Spinal cord (tissue), 10 donors: ENCODE measurements around the gene KMT2D. TPM values are rescaled to one million over a fixed set of nuclear protein-coding genes. Genes with fewer than 3 reads are reported as not detected.

ENCODE experiments used
- DNase-seq, 6 donors: peaks; one replicate each; pipeline versions ENCODE4 v3.0.0 to v3.0.0-alpha.2; 2013 to 2015; ENCODE audit warnings: low spot score in 6 of 6, low read depth in 4 of 6
- H3K27ac ChIP-seq: one replicate; pipeline ENCODE4 v1.5.1; 2013; ENCODE audit warnings: low read depth, low read length, control low read depth
- H3K27me3 ChIP-seq: one replicate; pipeline ENCODE4 v1.6.1; 2013; ENCODE audit warnings: low read length; ENCODE audit not compliant: control insufficient read depth, insufficient read depth
- H3K36me3 ChIP-seq: one replicate; pipeline ENCODE4 v1.6.1; 2013; ENCODE audit warnings: low read length; ENCODE audit not compliant: control insufficient read depth, insufficient read depth
- H3K4me1 ChIP-seq: one replicate; pipeline ENCODE4 v1.6.1; 2013; ENCODE audit warnings: low read length; ENCODE audit not compliant: control insufficient read depth, insufficient read depth
- H3K4me3 ChIP-seq: one replicate; pipeline ENCODE4 v1.5.1; 2013; ENCODE audit warnings: low read depth, low read length, control low read depth
- H3K9me3 ChIP-seq: one replicate; pipeline ENCODE4 v1.6.1; 2013; ENCODE audit warnings: low read length; ENCODE audit not compliant: control insufficient read depth, insufficient read depth
- WGBS: methylation state at CpG from one replicate; pipeline ENCODE4 v1.1.5; 2013; ENCODE audit warnings: missing lambda C conversion rate; ENCODE audit not compliant: insufficient coverage; 5-methylcytosine and 5-hydroxymethylcytosine counted together
- polyA plus RNA-seq, 2 donors: library from polyadenylated mRNA; unstranded; fragments of 120-200 nt; gene quantifications; one replicate each; pipeline ENCODE4 v1.2.1, GENCODE V29; 2013; ENCODE audit not compliant: insufficient read length in 2 of 2
- total RNA-seq, 2 donors: library from RNA; depleted of rRNA in 1 of 2; stranded (reverse); fragments of 120-200 nt in 1 of 2; fragments of >200 nt in 1 of 2; gene quantifications; one replicate each; pipeline versions ENCODE4 v1.2.3 to v1.2.4, GENCODE V29; 2013 to 2014
- donor health status: healthy.

Gene KMT2D
- total and polyA plus RNA-seq, 4 donors, result 27.2 to 43.2 (median 40.6) TPM

- WGBS, result 85% methylated on average over 9 of the region's 11 CpGs
- peaks cover 12% of the 10 kb centered on the region for H3K4me1 ChIP-seq
- no peak for DNase-seq
- no peak overlapping the region for H3K4me3 ChIP-seq
- no peak overlapping the region for H3K27ac ChIP-seq
- H3K27me3 ChIP-seq, result no peaks in the 10 kb centered on the region
- H3K36me3 ChIP-seq, result peaks cover 54% of the 10 kb centered on the region
- H3K9me3 ChIP-seq, result no peaks in the 10 kb centered on the region
These were observed 39.2 kb downstream of the KMT2D start for GRCh38 chr12:49021292-49021915.

GRCh38 chr12:49020441-49020840 lies 40.2 kb downstream of the KMT2D start:
- peaks cover 46% of the 10 kb centered on the region for H3K36me3 ChIP-seq
- no peak overlapping the region for H3K27ac ChIP-seq
- H3K9me3 ChIP-seq, result no peaks in the 10 kb centered on the region
- no peak overlapping the region for H3K4me3 ChIP-seq
- WGBS, result no CpG with 5 or more reads among the region's 6 CpGs
- no peak for DNase-seq
- H3K27me3 ChIP-seq, result no peaks in the 10 kb centered on the region
- H3K4me1 ChIP-seq, result peaks cover 12% of the 10 kb centered on the region

GRCh38 chr12:49019443-49020324 lies 40.9 kb downstream of the KMT2D start:
- H3K4me3 ChIP-seq, result no peak overlapping the region

GRCh38 chr12:49019120-49019430 lies 41.5 kb downstream of the KMT2D start:
- no peak for DNase-seq
- peak overlapping the region; percentile 75 for H3K4me3 ChIP-seq
- peak overlapping the region; percentile 97 for H3K27ac ChIP-seq
- WGBS, result no CpG with 5 or more reads among the region's 8 CpGs
- H3K4me1 ChIP-seq, result peaks cover 12% of the 10 kb centered on the region
- no peaks in the 10 kb centered on the region for H3K27me3 ChIP-seq
- no peaks in the 10 kb centered on the region for H3K9me3 ChIP-seq
- peaks cover 34% of the 10 kb centered on the region for H3K36me3 ChIP-seq

More at GRCh38 chr12:49019443-49020324, 40.9 kb downstream of the KMT2D start:
- Histone ChIP-seq H3K27me3 (no peaks in the 10 kb centered on the region), H3K36me3 (peaks cover 40% of the 10 kb centered on the region), H3K27ac (peak overlapping the region; percentile 97), H3K4me1 (peaks cover 12% of the 10 kb centered on the region), H3K9me3 (no peaks in the 10 kb centered on the region)
- DNase-seq, result peak in 1 of 6 donors; percentile 34
- WGBS, result 72% methylated on average over 4 of the region's 10 CpGs

- Histone ChIP-seq H3K4me1 (peaks cover 12% of the 10 kb centered on the region), H3K27me3 (no peaks in the 10 kb centered on the region), H3K27ac (peak within 1 kb of the TSS; percentile 97), H3K9me3 (no peaks in the 10 kb centered on the region), H3K36me3 (peaks cover 30% of the 10 kb centered on the region), H3K4me3 (peak within 1 kb of the TSS; percentile 75)
- DNase-seq, result peak; percentile 89 to 98 (median 92)
- under 1% methylated on average over 42 of the region's 59 CpGs for WGBS
These were observed 42.1 kb downstream of the KMT2D start, which contains the start of gene PRKAG1 for GRCh38 chr12:49018261-49019119. PRKAG1 (minus strand) TSS chr12:49018776; CDS start chr12:49018740, 36 bp downstream.

GRCh38 chr12:49017891-49018260 lies 42.7 kb downstream of the KMT2D start:
- peaks cover 25% of the 10 kb centered on the region for H3K36me3 ChIP-seq
- 0% methylated on average over 8 of the region's 8 CpGs for WGBS
- H3K27me3 ChIP-seq, result no peaks in the 10 kb centered on the region
- H3K4me1 ChIP-seq, result peaks cover 12% of the 10 kb centered on the region
- H3K9me3 ChIP-seq, result no peaks in the 10 kb centered on the region
- peak in 1 of 6 donors; percentile 65 for DNase-seq
- H3K4me3 ChIP-seq, result peak overlapping the region; percentile 75
- H3K27ac ChIP-seq, result peak overlapping the region; percentile 97

GRCh38 chr12:49015196-49015595 lies 45.4 kb downstream of the KMT2D start:
- no peak for DNase-seq
- H3K4me3 ChIP-seq, result no peak overlapping the region
- no peak overlapping the region for H3K27ac ChIP-seq
- H3K9me3 ChIP-seq, result no peaks in the 10 kb centered on the region
- no CpG with 5 or more reads among the region's 1 CpG for WGBS
- no peaks in the 10 kb centered on the region for H3K27me3 ChIP-seq
- H3K36me3 ChIP-seq, result peaks cover 17% of the 10 kb centered on the region
- H3K4me1 ChIP-seq, result peaks cover 12% of the 10 kb centered on the region

- Histone ChIP-seq H3K4me1 (peaks cover 12% of the 10 kb centered on the region), H3K9me3 (no peaks in the 10 kb centered on the region), H3K36me3 (peaks cover 19% of the 10 kb centered on the region), H3K4me3 (no peak overlapping the region), H3K27me3 (no peaks in the 10 kb centered on the region), H3K27ac (no peak overlapping the region)
- peak in 1 of 6 donors; percentile 26 for DNase-seq
- WGBS, result 83% methylated on average over 1 of the region's 1 CpG
These were observed 46.0 kb downstream of the KMT2D start for GRCh38 chr12:49014547-49014946.

- 100% methylated on average over 1 of the region's 3 CpGs for WGBS
- Histone ChIP-seq H3K36me3 (peaks cover 21% of the 10 kb centered on the region), H3K4me3 (no peak overlapping the region), H3K9me3 (no peaks in the 10 kb centered on the region), H3K4me1 (peaks cover 8% of the 10 kb centered on the region), H3K27ac (no peak overlapping the region), H3K27me3 (no peaks in the 10 kb centered on the region)
- DNase-seq, result no peak
These were observed 47.2 kb downstream of the KMT2D start for GRCh38 chr12:49013428-49013827.
